GM21515 (cell line): ENCODE measurements around the gene APOA5.
"Not testable (repeated sequence)": the region's sequence is repeated elsewhere in the genome, so short reads cannot be mapped to it uniquely, and the experiment has no call there.

Source experiments
- ATAC-seq: cut with Tn5 transposase; IDR thresholded peaks from one replicate; pipeline ENCODE4 v1.9.1; 2021; ENCODE audit not compliant: unreplicated experiment

Gene APOA5

GRCh38 chr11:116776522-116776984, 15.1 kb downstream of the APOA5 start:
- ATAC-seq, result no peak

GRCh38 chr11:116775975-116776374, 15.7 kb downstream of the APOA5 start:
- ATAC-seq, result no peak

- ATAC-seq, result no peak
Measured at GRCh38 chr11:116774661-116775060, 17.0 kb downstream of the APOA5 start.

GRCh38 chr11:116773203-116774097, 18.2 kb downstream of the APOA5 start:
- ATAC-seq, result peak; percentile 49

- peak; percentile 81 for ATAC-seq
Measured at GRCh38 chr11:116772443-116773202, 19.1 kb downstream of the APOA5 start, which contains the start of gene BUD13. TSS of gene BUD13 (minus strand) at chr11:116772987. CDS start at chr11:116772964, 23 bp downstream.

- ATAC-seq, result no peak
Measured at GRCh38 chr11:116771935-116772334, 19.7 kb downstream of the APOA5 start.

GRCh38 chr11:116762132-116762531, 29.5 kb downstream of the APOA5 start:
- ATAC-seq, result no peak

GRCh38 chr11:116756044-116756443, 35.6 kb downstream of the APOA5 start:
- ATAC-seq, result not testable (repeated sequence)

GRCh38 chr11:116750070-116750718, 41.5 kb downstream of the APOA5 start:
- ATAC-seq, result no peak

GRCh38 chr11:116742104-116742503, 49.6 kb downstream of the APOA5 start:
- no peak for ATAC-seq

GRCh38 chr11:116740741-116741140, 50.9 kb downstream of the APOA5 start:
- no peak for ATAC-seq
